HPDE6-E6E7 (cell line): ENCODE data around the gene GPR17.
A peak's percentile ranks its signal among the peaks of the same experiment; 100 is the strongest.

Experiments
- DNase-seq: peaks from one replicate; pipeline ENCODE4 v3.0.0; 2011; ENCODE audit warnings: missing footprints; ENCODE audit errors: extremely low spot score

Gene GPR17

DNA sequence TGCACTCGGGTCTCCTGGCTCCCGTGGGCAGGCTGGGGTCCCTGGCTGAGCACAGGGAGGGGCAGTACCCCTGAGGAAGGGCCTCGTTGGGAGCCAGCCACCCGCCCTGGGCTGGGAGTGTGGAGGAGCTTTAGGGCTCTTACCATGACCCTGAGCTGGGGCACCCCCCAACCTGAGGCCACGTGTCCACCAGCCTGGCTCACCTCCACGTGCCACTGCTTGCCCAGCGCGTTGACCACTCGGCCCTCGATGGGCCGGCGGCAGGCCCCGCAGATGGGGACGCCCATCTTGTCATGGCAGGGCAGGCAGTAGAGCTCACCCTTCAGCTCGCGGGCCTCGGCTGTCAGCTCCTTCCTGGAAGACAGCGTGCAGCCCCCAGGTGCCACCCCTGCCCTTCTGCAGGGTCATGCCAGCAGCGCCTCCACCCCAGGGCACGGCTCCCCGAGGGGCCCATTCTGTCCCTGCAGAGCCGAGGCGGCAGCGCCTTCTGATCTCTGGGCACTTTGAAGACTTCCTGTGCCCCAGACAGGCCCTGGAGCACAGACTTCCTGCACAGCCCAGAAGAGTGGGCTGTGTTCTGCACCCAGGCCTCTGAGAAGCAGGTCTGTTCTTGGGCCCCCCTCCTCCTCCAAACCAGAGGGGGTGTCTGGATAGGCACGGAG lies 4.0 kb upstream of the GPR17 start:
- DNase-seq: no peak

DNA sequence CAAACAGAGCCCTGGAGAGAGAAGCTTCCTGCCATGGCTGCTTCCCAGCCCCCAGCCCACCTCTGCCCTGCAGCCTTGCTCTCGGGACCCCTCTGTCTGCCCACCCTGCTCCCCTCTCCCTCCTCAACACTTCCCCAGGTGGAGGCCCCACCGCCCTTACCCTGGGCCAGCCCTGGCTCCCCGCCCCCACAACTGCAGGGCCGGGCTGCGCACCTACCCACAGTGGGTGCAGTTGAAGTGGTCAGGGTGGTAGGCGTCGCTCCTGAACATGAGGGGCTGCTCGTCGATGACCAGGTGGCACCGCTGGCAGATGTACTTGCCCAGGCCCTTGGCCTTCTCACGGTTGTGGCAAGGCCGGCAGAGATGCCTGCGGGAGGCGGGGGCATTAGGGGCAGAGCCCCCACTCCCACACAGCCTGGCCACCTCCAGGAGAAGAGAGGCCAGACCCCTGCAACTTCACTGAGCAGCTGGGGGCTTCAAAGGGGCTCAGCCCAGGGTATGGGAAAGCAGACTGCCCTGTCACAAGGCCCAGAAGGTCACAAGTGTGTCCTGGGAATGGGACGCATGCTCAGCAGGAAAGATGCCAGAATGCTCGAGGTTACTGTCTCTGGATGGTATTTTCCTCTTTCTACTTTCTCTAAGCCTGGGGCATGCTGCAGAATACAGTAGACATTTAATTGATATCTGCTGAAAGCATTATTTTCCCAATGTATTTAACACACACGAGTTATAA lies 3.1 kb upstream of the GPR17 start:
- DNase-seq: no peak

DNA sequence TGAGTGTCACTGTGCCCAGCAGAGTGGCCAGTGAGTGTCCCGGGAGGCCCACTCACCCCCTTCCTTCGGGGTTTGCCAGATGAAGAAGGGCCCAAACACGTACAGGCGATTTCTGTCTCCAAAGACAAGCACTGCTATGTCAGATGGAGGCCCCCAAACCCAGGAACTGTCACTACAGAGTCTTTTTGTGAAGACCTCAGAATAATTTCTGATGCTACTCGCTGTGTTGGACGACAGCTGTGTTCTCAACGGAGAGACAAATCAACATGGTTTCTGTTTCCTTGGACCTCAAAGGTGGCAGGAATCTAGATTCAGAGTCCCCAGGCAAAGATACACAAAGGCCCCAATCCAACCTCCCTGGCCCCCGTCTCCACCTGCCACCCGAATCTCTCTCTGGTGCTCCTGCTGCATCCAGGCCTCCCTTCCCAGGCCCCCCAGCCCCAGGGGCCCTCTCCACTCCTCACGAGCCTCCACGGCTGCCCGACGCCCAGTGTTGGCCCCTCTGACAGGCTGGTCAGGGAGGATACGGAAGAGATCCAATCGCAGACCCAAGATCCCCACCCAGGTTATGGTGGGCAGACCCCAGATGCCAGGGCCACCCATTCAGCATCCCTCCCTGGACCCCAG lies 2.4 kb upstream of the GPR17 start:
- no peak for DNase-seq

DNA sequence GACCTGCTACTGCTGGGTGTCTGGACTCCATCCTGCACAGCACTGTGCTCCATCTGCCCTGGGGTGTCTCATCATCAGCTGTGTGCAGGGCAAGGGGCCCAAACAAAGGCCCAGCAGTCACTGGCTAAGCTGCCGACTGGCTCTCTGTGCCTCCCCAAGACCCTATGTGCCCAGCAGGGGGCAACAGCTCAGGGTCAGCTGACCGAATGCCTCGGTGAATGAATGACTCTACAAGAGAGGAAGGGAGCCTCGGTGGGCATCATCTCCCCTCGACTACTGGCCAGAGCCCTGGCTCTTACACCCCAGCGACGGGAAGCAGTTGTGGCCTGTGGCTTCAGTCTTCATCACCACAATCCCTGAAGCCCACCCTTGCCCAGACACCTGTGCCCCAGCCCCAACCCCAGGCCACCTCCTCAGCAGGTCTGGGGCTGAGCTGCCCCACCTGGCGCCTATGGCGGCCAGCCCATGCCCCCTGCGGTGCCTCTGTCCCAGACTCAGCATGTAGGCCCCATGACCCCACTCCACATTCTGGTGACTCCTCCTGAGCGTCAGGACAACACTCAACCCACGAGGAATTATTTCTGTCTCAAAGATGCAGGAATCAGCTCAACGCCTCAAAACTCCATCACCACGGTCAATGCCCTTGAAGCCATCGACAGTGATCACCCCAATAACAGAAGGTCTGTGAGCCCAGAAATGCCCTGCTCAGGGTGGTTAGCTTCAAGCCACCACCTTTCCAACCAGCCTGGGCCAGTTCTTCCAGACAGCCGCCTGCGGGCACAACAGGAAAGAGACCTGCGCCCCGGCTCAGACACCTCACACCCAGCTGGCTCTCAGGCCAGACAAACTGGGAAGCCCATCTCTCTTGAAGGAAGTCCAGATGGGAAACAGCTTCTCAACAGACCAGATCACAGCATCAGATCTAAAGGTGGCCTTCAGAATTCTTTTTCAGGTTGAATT lies 1.6 kb upstream of the GPR17 start:
- no peak for DNase-seq

DNA sequence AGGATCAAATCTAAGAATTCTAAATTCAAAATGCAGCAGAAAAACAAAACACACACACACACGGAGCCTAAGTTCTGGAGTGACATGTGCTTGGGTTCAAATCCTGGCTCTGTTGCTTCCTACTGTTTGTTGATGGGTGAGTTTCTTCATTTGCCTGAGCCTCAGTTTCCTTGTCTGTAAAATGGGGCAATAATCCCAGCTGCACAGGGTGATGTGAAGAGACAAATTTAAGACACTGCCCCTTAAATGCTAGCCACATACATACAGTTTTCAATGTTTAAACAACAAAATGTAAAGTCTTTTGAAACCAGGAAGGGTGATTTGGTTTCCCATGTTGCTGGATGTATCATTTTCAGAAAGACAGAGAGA lies 943 bp upstream of the GPR17 start:
- DNase-seq: no peak

DNA sequence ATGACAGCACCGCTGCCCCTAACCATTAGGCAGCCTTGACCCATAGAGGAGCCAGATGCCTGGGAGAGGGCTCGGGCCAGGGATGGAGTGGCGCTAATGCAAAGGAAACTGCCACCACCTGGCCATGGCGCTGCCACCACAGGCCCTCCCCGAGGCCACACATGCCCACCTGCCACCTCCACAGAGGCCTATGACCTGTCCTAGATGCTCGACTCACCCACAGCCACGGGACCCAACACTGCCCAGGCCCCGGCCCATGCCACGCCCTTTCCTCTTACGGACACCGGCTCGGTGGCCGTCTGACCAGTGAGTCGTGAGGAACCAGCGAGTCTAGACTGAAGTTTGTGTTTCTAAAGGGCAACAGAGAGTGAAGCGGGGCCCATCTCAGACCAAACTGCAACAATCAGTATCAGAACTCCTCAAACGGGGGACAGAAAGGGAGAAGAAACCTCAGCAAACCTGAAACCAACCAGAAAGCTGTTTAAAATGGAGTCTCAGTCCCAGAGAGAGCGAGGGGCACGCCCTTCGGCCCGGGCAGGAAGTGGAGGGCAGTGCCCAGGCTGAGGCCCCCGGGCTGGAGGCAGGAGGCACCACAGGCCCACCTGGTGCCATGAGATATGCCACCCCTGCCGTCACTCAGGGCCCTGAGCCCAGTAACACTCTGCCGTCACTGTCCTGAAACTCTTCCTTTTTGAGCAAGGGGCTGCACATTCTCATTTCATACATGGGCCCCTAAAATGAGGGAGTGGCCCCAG lies 711 bp downstream of the GPR17 start:
- no peak for DNase-seq

DNA sequence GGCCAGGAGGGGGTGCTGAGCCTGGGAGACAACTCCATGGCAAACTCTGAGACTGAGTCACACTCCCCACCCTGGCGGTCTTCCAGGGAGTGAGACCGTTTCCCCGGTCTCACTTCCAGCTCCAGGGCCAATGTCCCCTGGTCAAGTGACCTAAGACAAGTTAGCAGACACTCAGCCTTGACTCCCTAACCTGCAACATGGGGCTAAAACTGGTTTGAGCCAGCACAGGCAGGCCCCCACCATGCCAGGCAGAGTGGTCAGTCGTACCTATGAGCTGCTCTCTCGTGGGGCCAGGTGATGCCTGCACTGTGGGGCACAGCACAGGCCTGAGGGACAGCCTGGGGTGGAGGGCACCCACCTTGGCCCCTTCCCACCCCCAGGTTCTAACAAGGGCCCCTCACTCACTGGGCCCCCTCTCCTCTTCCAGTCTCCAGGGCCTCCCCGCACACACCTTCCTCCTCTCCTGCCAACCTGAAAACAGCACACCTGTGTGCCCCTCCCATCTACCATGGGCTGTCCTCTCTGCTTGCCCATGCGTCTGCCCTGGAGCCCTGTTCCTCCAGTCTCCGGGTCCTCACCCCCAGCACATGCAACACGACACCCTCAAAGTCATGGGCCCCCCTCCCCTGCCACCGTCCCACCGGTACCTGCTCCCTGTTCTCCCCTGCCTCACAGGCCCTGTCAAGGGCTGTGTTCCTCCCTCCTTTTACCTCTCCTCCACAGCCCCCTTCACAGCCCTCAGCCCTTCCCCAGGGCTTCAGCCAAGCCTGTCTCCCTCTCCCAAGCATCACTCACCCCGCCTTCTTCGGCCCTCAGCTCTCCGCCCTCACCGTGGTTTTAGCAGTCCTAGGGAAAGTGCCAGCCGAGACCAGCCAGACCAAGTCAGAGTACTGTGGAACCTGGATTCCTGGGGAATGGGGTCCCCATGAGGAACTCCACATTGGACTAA lies 1.6 kb downstream of the GPR17 start:
- DNase-seq: no peak

DNA sequence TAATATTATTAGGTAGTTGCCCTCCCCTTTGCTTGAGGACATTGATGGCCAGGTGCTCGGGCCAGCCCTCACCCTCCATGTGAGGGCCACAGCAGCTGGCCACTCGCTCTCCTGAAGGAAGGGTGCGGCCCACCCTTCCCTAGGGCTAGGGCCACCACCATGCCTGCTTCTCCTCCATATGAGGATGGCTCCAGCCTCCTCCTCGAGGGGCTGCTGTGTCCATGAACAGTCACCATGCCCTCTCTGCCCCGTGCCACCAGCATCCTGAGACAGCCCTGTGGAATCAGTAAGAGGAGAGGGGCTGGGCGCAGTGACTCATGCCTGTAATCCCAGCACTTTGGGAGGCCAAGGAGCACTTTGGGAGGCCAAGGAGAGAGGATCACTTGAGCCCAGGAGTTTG lies 2.4 kb downstream of the GPR17 start:
- no peak for DNase-seq

DNA sequence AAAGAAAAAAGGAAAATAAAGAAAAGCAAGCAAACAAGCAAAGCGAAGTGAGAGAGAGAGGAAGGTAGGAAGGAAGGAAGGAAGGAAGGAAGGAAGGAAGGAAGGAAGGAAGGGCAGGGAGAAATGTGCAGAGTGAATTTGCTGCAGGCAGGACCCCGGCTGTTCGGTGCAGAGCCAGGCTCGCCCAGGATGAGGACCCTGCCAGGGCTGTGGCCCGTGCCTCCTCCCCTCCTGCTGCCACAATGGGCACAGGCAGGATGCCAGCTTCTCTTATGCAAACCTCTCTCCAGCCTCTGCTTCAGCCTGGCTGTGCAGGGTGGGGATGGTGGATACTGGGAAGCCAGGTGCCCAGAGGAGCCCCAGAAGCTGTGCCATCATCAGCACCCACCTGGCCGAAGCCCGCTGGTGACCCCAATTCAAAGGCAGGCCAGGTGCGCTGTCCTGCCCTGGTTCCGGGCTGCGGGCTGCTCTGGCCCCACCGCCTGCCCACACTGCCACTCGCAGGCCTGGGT lies 3.2 kb downstream of the GPR17 start:
- DNase-seq: no peak

DNA sequence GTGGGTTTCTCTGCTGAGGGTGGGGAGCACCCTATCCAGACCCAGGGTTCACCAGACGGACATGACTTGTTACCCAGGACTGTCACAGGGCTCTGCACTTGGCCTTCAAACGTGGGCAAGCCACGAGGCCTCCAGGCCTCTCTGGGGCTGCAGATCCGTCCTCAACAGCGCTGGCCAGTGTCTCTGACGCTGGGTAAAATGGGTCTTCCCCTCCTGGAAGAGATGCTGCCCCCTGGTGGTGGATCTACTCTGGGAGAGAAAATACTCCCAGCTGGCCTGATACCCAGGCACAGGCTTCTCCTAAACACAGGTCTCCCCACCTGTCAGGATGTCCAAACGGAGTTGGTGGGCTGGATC lies 3.7 kb downstream of the GPR17 start:
- DNase-seq: peak; percentile 72

DNA sequence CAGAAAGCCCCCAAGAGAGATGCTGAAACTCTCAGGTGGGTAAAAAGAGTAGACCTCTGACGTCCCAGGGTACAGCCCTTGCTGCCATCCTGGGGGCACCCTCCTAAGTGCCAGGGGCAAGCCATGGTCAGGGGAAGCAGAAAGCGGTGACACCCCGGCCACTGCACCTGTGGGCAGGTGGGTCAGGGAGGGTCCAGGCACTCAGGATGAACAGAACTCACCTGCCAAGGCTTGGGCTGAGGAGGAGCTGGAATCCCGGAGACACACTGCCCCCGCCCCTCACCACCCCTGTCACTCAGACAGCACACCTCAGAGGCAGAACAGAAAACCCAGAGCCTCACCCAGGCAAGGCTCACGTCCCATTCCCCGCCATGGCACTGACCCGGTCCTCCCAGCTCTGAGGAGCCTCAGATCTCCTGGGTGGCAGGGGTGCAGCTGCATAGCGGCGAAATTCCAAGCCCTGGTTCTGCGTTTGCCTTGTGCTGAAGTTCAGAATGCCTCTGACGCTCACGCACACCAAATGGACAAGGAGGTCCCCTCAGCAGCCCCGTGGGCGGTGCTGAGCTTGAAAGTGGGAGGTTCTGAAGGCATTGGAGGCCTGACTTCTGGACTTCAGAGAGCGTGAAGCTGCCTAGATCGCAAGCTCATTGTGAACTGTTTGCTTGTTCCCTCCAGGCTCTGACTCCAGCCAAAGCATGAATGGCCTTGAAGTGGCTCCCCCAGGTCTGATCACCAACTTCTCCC lies 4.3 kb downstream of the GPR17 start:
- no peak for DNase-seq

DNA sequence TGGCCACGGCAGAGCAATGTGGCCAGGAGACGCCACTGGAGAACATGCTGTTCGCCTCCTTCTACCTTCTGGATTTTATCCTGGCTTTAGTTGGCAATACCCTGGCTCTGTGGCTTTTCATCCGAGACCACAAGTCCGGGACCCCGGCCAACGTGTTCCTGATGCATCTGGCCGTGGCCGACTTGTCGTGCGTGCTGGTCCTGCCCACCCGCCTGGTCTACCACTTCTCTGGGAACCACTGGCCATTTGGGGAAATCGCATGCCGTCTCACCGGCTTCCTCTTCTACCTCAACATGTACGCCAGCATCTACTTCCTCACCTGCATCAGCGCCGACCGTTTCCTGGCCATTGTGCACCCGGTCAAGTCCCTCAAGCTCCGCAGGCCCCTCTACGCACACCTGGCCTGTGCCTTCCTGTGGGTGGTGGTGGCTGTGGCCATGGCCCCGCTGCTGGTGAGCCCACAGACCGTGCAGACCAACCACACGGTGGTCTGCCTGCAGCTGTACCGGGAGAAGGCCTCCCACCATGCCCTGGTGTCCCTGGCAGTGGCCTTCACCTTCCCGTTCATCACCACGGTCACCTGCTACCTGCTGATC lies 4.9 kb downstream of the GPR17 start:
- DNase-seq: no peak

DNA sequence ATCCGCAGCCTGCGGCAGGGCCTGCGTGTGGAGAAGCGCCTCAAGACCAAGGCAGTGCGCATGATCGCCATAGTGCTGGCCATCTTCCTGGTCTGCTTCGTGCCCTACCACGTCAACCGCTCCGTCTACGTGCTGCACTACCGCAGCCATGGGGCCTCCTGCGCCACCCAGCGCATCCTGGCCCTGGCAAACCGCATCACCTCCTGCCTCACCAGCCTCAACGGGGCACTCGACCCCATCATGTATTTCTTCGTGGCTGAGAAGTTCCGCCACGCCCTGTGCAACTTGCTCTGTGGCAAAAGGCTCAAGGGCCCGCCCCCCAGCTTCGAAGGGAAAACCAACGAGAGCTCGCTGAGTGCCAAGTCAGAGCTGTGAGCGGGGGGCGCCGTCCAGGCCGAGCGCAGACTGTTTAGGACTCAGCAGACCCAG lies 5.4 kb downstream of the GPR17 start:
- DNase-seq: no peak

DNA sequence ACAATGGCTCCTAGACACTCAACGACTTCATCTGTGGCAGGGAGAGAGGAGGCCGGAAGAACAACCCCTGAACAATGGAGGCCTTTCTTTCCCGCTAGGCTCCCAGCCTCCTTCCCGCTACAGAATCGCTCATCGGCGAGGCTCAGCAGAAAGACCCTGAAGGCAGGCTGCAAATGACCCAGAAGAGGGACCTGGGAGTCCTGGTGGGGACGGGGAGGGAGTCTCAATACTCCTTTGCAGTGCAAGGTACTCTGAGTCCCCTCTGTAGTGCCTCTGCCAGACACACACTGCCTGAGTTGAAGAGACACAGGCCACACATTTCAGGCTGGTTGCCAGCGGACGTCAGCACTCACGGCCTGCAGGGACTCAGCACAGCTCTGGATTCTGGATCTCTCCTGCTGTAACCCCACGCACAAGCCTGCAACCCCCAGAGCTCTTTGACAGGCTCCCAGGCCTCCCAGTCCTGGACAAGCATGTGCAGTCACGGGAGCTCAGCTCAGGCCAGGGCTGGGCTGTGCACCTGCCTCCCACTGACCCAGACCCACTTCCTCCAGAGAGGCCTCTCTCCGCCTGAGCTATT lies 6.1 kb downstream of the GPR17 start:
- no peak for DNase-seq

DNA sequence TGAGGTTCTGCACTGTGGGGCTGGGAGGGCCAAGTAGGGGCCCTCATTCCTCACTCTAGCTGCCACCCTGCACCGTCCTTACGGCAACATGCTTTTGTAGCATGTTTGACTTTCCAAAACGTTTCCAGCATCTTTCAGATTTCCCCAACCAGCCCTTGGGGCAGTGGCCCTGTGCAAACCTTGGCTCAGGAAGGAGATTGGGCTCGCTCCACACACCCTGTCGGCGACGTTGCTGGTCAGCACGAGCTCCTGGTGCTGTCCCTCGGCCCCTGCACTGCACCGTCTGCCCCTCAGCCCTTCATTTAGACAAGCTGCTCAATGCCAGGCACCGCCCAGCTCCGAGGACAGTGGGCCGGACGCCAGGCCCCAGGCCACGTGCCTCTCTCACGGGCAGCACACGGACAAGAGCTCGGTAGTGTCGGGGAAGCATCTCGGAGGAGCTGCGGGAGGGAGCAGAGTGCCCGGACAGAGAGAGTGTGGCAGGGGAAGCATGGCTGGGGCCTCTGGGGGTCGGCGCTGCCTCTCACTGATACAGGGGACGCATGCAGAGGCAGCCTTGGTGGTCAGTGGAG lies 6.9 kb downstream of the GPR17 start:
- no peak for DNase-seq

DNA sequence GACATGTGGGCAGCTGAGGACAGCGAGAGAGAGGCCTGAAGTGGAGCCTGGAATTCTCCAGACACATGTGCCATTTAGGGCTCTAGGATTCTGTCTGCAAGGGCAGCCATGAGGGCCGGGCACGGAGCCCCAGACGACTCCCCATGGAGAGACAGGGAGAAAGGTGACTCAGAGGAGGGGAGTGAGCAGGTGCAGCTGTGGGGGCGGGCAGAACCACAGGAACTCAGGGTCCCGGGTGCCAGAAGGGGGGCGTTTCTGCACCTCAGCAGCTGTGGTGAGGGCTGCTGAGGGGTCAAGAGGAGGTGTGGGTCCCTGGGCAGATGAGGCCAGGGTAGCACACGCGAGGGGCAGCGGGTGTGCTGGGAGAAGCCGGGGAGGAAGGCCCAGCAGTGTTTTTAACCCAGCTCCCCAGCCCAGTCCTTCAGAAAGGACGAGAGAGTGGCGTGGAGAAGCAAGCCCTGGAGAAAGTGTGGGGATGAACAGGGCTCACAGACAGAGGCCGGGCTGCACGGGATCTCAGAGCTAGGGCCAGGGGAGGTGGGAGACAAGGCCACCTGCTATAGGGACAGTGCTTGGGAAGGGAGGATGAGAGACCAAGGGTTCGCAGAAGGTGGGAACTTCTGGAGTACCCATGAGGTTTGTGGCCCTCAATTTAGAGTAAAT lies 7.6 kb downstream of the GPR17 start:
- DNase-seq: no peak

DNA sequence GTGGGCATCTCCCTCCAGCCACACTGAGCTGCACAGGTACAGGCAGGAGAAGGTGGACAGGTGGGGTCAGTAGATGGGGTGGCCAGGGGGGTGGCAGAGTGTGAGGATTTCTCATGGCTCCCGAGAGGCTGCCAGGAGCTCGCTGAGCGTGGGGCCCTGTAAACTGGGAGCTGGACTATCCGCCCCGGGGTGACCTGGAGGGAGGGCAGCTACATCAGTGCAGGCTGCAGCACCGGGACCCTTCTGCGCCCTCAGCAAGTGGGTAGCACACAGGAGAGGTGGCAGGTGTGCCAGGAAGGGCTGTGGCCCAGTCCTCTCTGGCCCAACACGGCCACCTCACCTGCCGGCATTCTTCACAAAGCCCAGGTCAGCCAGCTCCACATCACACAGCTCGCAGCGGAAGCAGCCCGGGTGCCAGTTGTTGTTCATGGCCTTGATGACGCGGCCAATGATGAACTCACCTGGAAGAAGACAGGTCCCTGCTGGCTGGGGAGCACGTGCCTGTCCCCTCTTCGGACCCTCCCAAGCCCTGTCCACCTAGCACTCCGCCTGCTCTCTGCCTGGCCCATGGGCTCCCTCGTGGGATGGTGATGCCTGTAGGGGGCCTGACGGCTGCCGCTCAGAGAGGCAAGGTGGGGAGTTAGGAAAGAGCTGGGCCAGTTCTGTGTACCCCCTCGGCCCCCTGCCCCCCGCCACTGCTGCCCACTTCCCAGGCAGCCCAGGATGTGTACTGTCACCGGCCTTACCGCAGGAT lies 8.3 kb downstream of the GPR17 start:
- DNase-seq: no peak
